NT2/D1 (cell line): Measurements from ENCODE around the gene ZNF414.

Source experiments
- YY1 ChIP-seq: IDR thresholded peaks from 2 replicates; pipeline ENCODE4 v1.6.1; 2011; ENCODE audit not compliant: insufficient read length, insufficient read depth
- ZNF274 ChIP-seq: IDR thresholded peaks from 2 replicates; pipeline ENCODE4 v1.6.1; 2011; ENCODE audit warnings: mild to moderate bottlenecking, low read depth, low read length

DNA sequence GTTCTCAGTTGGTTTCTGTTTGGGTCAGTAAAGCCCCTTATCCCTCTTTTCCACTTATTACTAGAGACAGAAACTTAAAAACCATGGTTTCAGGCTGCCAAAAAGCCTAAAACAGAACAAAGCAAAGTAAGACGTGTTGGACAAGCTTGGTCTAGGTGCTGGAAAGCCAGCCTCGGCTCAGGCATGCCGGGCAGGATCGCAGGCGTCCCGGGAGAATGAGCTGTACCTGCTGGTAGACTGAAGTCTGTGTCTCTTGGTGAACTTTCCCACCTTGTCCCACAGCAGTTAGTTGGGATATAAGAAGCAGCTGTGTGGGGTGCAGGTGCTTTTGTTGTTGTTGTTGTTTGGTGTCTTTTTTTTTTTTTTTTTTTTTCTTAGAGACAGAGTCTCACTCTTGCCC, 32.4 kb downstream of the ZNF414 start:
- TF ChIP-seq ZNF274 (no peak), YY1 (no peak)
